Superior temporal gyrus (tissue), 1 donor: Measurements from ENCODE around the gene ERBB3.

Experiments used
- DNase-seq: peaks from one replicate; pipeline ENCODE4 v3.0.0-alpha.2; 2016; ENCODE audit errors: extremely low spot score

ERBB3 gene

DNA sequence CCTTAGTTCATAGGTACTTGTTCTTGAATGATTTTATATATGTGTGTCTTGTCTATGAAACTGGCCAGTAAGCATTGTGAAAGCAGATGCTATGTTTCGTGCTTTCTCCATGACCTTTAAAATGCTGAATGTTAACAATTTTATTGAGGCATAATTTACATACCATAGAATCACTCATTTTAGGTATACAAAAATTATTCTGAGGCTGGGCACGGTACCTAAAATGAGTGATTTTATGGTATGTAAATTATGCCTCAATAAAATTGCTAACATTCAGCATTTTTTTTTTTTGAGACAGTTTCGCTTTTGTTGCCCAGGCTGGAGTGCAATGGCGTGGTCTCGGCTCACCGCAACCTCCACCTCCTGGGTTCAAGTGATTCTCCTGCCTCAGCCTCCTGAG is 54.9 kb downstream of the ERBB3 start:
- no peak for DNase-seq

DNA sequence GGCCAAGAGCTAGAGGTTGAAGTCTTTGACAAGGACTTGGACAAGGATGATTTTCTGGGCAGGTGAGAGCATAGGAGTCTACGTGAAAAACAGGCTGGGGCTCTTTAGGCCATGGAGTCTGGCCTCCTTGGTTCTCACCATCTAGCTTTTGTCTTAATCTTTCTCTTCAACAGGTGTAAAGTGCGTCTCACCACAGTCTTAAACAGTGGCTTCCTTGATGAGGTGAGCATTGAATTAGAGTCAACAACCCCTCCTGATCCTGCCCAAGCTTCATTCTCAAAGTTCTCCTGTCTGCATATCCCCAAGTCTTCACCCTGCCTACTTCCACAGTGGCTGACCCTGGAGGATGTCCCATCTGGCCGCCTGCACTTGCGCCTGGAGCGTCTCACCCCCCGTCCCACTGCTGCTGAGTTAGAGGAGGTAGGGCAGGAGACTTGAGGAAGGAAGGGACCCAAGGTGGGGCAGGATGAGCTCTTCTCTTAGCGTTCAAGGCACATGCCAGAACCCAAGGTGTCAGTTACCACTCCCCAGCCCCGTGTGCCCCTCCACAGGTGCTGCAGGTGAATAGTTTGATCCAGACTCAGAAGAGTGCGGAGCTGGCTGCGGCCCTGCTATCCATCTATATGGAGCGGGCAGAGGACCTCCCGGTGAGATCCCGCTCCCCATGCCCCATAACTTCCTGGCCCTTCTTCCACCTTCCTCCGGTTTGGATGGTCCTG is 58.0 kb downstream of the ERBB3 start:
- DNase-seq: no peak

DNA sequence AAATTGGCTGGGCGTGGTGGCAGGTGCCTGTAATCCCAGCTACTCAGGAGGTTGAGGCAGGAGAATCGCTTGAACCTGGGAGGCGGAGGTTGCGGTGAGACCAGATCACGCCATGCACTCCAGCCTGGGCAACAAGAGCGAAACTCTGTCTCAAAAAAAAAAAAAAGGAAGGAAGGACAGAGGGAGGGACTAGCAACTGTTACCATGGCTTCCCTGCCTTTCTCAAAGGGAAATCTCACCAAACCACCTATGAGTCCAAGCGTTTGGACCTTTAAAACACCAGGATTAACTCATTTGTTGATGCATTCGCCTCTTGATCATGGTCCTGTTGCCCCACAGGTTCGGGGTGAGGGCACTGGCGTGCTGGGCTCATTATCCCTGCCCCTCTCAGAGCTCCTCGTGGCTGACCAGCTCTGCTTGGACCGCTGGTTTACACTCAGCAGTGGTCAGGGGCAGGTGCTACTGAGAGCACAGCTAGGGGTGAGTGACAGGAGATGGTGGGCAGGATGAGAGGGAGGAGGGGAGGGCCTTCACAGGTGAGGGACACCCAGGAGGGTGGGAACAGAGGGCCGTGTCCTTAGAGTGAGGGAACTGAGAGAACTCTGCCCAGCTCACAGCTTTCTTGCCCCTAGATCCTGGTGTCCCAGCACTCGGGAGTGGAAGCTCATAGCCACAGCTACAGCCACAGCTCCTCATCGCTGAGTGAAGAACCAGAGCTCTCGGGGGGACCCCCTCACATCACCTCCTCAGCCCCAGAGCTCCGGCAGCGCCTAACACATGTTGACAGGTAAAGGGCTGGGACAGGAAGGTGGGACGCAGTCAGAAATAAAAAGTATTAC is 62.2 kb downstream of the ERBB3 start:
- DNase-seq: no peak

DNA sequence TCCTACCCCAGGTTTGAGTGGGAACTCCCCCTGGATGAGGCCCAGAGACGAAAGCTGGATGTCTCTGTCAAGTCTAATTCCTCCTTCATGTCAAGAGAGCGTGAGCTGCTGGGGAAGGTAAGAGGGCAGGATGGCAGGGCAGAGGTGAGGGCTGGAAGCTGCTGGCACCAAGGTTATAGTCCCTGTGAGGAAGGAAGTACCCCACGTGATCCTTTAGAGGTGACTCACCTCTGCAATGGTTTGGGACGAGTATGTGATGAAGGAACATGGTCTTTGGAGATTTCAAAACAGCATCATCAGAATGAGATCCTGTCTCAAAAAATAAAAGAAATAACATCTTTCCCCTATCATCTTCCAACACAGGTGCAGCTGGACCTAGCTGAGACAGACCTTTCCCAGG is 63.3 kb downstream of the ERBB3 start:
- no peak for DNase-seq

DNA sequence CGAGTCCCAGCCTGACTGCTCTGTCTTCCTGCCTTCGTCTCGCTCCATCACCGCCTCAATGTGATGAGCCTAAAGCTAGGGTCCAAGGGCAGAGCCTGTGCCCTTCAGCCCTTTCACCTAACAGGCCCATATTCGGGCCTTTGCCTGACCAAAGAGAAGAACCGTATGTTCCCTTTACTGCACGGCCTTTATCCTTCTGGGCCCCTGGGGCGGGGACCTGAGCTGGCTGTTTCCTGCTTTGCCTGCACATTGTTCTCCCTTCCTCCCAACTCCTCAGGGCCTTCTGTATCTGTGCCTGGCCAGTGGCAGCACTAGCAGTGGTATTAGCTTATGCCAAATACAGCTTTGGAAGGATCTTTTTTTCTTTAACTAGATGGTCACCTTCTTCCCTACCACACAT is 63.9 kb downstream of the ERBB3 start:
- no peak for DNase-seq

DNA sequence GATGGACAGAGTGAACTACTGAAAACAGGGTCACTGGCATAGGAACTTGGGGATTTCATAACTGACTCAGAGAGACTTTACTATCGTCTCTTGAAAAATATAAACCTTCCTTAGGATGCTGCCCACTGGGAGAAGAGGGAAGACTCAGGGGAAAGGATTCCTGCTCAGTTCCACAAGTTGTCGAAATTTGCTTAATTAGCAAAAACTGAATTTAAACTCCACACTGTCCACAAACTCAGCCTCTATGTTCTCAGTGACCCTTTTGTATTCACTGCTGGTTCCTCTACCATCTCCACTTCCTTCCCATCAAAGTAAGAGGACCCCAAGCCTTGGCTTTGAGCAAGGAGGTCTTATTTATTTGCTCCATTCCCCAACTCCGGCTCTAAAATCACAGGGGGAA is 65.3 kb downstream of the ERBB3 start:
- DNase-seq: no peak

DNA sequence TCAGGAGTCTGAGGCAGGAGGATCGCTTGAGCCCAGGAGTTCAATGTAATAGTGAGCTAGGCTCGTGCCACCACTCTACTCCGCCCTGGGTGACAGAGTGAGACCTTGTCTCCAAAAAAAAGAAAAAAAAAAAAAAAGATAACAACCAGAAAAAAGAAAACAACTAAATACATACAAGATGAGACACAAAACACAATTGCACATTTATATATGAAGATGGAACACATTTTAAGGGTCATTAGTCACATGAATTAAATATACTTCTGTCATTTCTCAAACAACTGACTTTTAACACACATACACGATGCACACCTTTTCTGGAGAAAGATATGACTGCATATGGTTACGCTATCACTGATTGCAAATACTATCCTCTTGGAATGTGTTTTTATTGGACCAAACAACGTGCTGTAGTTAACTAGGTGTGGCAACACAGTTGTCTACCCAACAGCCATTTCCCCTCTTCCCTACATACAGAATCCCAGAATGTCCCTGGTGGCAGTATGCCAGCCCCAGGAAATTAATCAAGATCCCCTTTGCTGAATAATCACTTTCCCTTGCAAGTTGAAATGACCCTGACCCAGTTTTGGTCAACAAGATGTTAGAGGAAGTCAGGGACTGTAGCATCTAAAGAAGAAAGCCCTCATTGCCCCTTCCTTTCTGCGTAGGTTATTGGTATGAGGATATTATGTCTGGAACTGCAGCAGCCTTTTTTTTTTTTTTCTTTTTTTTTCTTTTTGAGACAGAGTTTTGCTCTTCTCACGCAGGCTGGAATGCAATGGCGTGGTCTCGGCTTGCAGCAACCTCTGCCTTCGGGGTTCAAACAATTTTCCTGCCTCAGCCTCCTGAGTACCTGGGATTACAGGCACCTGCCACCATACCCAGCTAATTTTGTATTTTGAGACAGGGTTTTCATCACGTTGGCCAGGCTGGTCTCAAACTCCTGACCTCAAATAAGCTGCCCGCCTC is 66.8 kb downstream of the ERBB3 start:
- no peak for DNase-seq

DNA sequence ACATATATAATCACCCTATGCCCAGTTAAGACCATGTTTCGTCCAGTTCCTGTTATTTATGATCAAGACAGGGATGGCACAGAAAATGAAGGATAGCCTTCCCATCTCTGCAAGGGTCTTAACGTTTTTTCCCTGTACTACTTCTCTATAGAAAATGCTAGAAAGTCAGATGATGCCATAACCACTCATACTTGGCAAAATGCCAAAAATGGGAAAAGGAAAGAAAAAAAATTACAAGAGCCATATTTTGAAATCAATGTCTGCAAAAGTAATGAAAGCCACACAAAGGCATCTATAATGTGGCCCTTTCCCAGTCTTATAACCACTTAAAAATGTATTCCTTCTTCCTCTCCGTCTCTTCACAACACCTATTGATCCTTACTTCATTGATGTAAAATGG is 70.6 kb downstream of the ERBB3 start:
- DNase-seq: peak; percentile 33

DNA sequence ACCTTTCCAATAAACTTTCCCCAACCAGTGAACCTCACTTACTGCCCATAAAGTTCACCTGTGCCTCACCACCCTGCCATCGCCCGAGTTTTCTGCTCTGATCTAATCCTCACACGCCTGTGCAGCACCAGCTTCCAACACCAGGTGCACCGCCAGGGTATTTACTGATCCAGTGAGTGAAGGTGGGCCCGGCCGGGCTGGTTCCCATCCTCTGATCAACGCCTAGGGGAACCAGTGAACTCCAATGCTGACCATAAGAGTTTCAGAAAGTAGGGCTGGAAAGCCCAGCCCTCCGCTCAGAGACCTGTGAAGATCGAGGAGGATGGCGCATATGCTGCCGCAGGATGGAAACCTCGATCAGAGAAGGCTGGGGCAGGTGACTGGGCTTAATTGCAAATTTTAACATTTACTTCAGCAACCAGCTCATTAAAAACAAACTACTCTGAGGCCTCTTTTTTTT is 71.7 kb downstream of the ERBB3 start:
- DNase-seq: no peak

DNA sequence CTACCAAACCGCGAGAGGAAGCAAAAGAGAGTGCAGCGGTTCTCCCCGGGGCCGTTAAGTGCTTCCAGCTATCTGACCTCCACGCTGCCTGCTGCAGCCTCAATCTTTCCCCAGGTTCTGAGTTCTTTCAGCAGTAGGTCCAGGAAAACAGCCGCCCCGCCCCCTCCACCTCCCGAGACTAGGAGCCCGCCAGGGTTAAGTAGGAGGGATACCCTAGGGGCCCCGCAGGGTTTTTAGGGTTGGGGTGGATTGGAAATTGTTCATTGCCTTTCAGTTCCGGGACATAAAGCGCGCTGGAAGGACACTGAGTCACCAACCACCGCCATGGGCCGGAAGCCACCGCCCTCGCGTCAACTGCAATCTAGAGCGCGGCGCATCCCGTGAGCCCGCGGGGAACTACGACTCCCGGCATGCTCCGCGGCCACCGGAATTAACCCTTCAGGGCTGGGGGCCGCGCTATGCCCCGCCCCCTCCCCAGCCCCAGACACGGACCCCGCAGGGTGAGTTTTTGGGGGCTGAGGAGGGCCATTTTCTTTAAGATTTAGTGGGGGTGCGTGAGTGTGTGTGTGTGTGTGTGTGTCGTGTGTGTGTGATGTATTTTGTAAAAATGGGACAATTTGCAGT is 72.3 kb downstream of the ERBB3 start, which contains the start of gene MYL6B:
MYL6B (plus strand) TSS at position 456 of the 624 bp plus-strand sequence. CDS start 1,332 bp downstream, outside the sequence.
- DNase-seq: peak; percentile 93
